HCT116 (cell line): Measurements from ENCODE around the gene UROD.

Source experiments
- POLR2AphosphoS5 ChIP-seq: IDR thresholded peaks from 2 replicates; pipeline ENCODE4 v1.6.1; 2011; ENCODE audit warnings: mild to moderate bottlenecking, low read depth, low read length, moderate library complexity
- YY1 ChIP-seq: IDR thresholded peaks from 2 replicates; pipeline ENCODE4 v1.6.1; 2011; ENCODE audit warnings: low read length, low read depth, moderate library complexity, mild to moderate bottlenecking; ENCODE audit not compliant: insufficient replicate concordance; ENCODE audit errors: extremely low read depth
- TF ChIP-seq, protein P1 (sequence below): IDR thresholded peaks from 2 replicates; pipeline ENCODE4 v1.6.1; 2012; ENCODE audit warnings: low read depth

GRCh38 chr1:45035631-45036301 is 23.7 kb downstream of the UROD start:
- TF ChIP-seq YY1 (no peak), POLR2AphosphoS5 (no peak)
- TF ChIP-seq, protein P1, sequence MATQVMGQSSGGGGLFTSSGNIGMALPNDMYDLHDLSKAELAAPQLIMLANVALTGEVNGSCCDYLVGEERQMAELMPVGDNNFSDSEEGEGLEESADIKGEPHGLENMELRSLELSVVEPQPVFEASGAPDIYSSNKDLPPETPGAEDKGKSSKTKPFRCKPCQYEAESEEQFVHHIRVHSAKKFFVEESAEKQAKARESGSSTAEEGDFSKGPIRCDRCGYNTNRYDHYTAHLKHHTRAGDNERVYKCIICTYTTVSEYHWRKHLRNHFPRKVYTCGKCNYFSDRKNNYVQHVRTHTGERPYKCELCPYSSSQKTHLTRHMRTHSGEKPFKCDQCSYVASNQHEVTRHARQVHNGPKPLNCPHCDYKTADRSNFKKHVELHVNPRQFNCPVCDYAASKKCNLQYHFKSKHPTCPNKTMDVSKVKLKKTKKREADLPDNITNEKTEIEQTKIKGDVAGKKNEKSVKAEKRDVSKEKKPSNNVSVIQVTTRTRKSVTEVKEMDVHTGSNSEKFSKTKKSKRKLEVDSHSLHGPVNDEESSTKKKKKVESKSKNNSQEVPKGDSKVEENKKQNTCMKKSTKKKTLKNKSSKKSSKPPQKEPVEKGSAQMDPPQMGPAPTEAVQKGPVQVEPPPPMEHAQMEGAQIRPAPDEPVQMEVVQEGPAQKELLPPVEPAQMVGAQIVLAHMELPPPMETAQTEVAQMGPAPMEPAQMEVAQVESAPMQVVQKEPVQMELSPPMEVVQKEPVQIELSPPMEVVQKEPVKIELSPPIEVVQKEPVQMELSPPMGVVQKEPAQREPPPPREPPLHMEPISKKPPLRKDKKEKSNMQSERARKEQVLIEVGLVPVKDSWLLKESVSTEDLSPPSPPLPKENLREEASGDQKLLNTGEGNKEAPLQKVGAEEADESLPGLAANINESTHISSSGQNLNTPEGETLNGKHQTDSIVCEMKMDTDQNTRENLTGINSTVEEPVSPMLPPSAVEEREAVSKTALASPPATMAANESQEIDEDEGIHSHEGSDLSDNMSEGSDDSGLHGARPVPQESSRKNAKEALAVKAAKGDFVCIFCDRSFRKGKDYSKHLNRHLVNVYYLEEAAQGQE = no peak
